SK-N-SH (cell line): Measurements from ENCODE around the gene ADCY1. TPM values are rescaled to one million over a fixed set of nuclear protein-coding genes. Genes with fewer than 3 reads are reported as not detected.

Source experiments
- CTCF ChIA-PET: fragments of 300-600, 350-600 bp; formaldehyde crosslinking; extraction: SDS; loops from one replicate; lab custom pipeline; 2021; lab: Yijun Ruan, JAX
- POLR2A ChIA-PET: fragments of 350-600 bp; sonication (Branson Sonifier 250); formaldehyde crosslinking; extraction: SDS; loops from one replicate; lab custom pipeline; 2020; ENCODE audit warnings: antibody characterized with exemption, inconsistent platforms; lab: Yijun Ruan, JAX
- DNase-seq: peaks from one replicate; pipeline ENCODE4 v3.0.0; 2012
- H2AFZ ChIP-seq: fragments of 200-600 bp; sonication (generic); 2 replicates; pipeline ENCODE4 v1.8.1; 2016; ENCODE audit warnings: antibody characterized with exemption, mild to moderate bottlenecking, low read depth
- H3F3A ChIP-seq: fragments of 200-600 bp; sonication (generic); replicated peaks from 2 replicates; pipeline ENCODE3; 2016; ENCODE audit warnings: antibody characterized with exemption, mild to moderate bottlenecking; ENCODE audit not compliant: insufficient read depth
- H3K27ac ChIP-seq, 2 experiments: fragments of 200-500 bp in 1 of 2; fragments of 200-600 bp in 1 of 2; sonication (Bioruptor generic) in 1 of 2; sonication (generic), shearing (Covaris generic) in 1 of 2; 2 replicates each; pipeline versions ENCODE4 v1.5.1 to v1.6.1; 2014 to 2016; ENCODE audit warnings: low read depth in 2 of 2, inconsistent platforms in 1 of 2, low read length in 1 of 2, mild to moderate bottlenecking in 1 of 2, mixed read lengths in 1 of 2
- H3K27me3 ChIP-seq: fragments of 200-600 bp; sonication (generic), shearing (Covaris generic); 2 replicates; pipeline ENCODE4 v1.6.1; 2016; ENCODE audit warnings: mixed run types; ENCODE audit not compliant: insufficient read depth
- H3K36me3 ChIP-seq, 2 experiments: fragments of 200-500 bp in 1 of 2; fragments of 200-600 bp in 1 of 2; sonication (Bioruptor generic) in 1 of 2; sonication (generic) in 1 of 2; replicated peaks in 1 of 2; 2 replicates each; pipeline versions ENCODE3 to v1.5.1; 2014 to 2016; ENCODE audit warnings: low read length in 1 of 2, mild to moderate bottlenecking in 1 of 2; ENCODE audit not compliant: insufficient read depth in 2 of 2, control insufficient read depth in 1 of 2
- H3K4me1 ChIP-seq, 2 experiments: fragments of 200-500 bp in 1 of 2; fragments of 200-600 bp in 1 of 2; sonication (Bioruptor generic) in 1 of 2; sonication (generic), shearing (Covaris generic) in 1 of 2; 2 replicates each; pipeline versions ENCODE4 v1.5.1 to v1.6.1; 2014 to 2016; ENCODE audit warnings: low read depth in 1 of 2, low read length in 1 of 2, mixed run types in 1 of 2; ENCODE audit not compliant: insufficient read depth in 2 of 2, control insufficient read depth in 1 of 2
- H3K4me2 ChIP-seq: fragments of 200-600 bp; sonication (generic), shearing (Covaris generic); 2 replicates; pipeline ENCODE4 v1.6.1; 2017; ENCODE audit warnings: mixed run types
- H3K4me3 ChIP-seq, 2 experiments: fragments of 200-500 bp in 1 of 2; fragments of 200-600 bp in 1 of 2; sonication (Bioruptor generic) in 1 of 2; sonication (generic), shearing (Covaris generic) in 1 of 2; 2 replicates each; pipeline versions ENCODE4 v1.5.1 to v1.8.1; 2014 to 2016; ENCODE audit warnings: low read depth in 2 of 2, inconsistent platforms in 1 of 2, low read length in 1 of 2, mild to moderate bottlenecking in 1 of 2, mixed read lengths in 1 of 2, moderate library complexity in 1 of 2
- H3K79me2 ChIP-seq: fragments of 200-600 bp; sonication (generic); 2 replicates; pipeline ENCODE4 v1.8.1; 2017; ENCODE audit warnings: mild to moderate bottlenecking; ENCODE audit not compliant: insufficient read depth
- H3K9ac ChIP-seq: fragments of 200-600 bp; sonication (generic); 2 replicates; pipeline ENCODE4 v1.6.1; 2017; ENCODE audit warnings: mixed run types
- H3K9me2 ChIP-seq: fragments of 200-600 bp; sonication (generic); 2 replicates; pipeline ENCODE4 v1.6.1; 2017; ENCODE audit warnings: mixed run types
- H3K9me3 ChIP-seq: fragments of 200-600 bp; sonication (generic); 2 replicates; pipeline ENCODE4 v1.6.1; 2017; ENCODE audit warnings: mixed run types, mild to moderate bottlenecking, moderate library complexity
- H4K20me1 ChIP-seq: fragments of 200-600 bp; sonication (generic); 2 replicates; pipeline ENCODE4 v1.6.1; 2017; ENCODE audit warnings: mild to moderate bottlenecking, mixed run types; ENCODE audit not compliant: insufficient read depth
- CHD2 ChIP-seq: fragments of 150-350 bp; IDR thresholded peaks from 2 replicates; pipeline ENCODE4 v1.6.1; 2018; ENCODE audit warnings: low read length; ENCODE audit not compliant: partially characterized antibody
- ELF1 ChIP-seq: IDR thresholded peaks from 2 replicates; pipeline ENCODE4 v1.4.0; 2012
- EP300 ChIP-seq, 2 experiments: IDR thresholded peaks; 2 replicates each; pipeline versions ENCODE4 v1.4.0 to v1.6.1; 2012; ENCODE audit warnings: borderline replicate concordance in 1 of 2, low read depth in 1 of 2, low read length in 1 of 2
- FOSL2 ChIP-seq: IDR thresholded peaks from 2 replicates; pipeline ENCODE4 v1.4.0; 2012; ENCODE audit warnings: low read depth, mild to moderate bottlenecking, moderate library complexity, borderline replicate concordance
- FOXJ3 ChIP-seq: sonication (generic); formaldehyde crosslinking; IDR thresholded peaks from 2 replicates; pipeline ENCODE4 v1.5.1; 2020; ENCODE audit warnings: mild to moderate bottlenecking, missing genetic modification reagents
- FOXM1 ChIP-seq: IDR thresholded peaks from 2 replicates; pipeline ENCODE4 v1.4.0; 2012; ENCODE audit warnings: low read depth, mild to moderate bottlenecking
- IRF3 ChIP-seq: fragments of 150-350 bp; IDR thresholded peaks from 2 replicates; pipeline ENCODE4 v1.6.1; 2016; ENCODE audit warnings: mild to moderate bottlenecking, low read depth, low read length
- MAX ChIP-seq: IDR thresholded peaks from 2 replicates; pipeline ENCODE4 v1.4.0; 2012; ENCODE audit warnings: low read depth
- MXI1 ChIP-seq: IDR thresholded peaks from 2 replicates; pipeline ENCODE4 v1.6.1; 2012; ENCODE audit warnings: mild to moderate bottlenecking, low read depth, low read length, improper control_type of control experiment
- NRF1 ChIP-seq: IDR thresholded peaks from 2 replicates; pipeline ENCODE4 v1.6.1; 2012; ENCODE audit warnings: low read depth, mild to moderate bottlenecking, low read length
- PBX3 ChIP-seq: IDR thresholded peaks from 2 replicates; pipeline ENCODE4; 2012
- POLR2AphosphoS5 ChIP-seq: IDR thresholded peaks from 2 replicates; pipeline ENCODE4 v1.6.1; 2012; ENCODE audit warnings: low read depth, low read length
- RAD21 ChIP-seq: IDR thresholded peaks from 2 replicates; pipeline ENCODE4 v1.6.1; 2012; ENCODE audit warnings: mild to moderate bottlenecking, low read length
- RCOR1 ChIP-seq: fragments of 150-350 bp; IDR thresholded peaks from 2 replicates; pipeline ENCODE4 v1.6.1; 2017; ENCODE audit warnings: antibody characterized with exemption, low read length
- REST ChIP-seq: IDR thresholded peaks from 2 replicates; pipeline ENCODE4 v1.6.1; 2012; ENCODE audit warnings: mild to moderate bottlenecking, low read depth, low read length, moderate library complexity
- RFX5 ChIP-seq: IDR thresholded peaks from 2 replicates; pipeline ENCODE4 v1.6.1; 2012; ENCODE audit warnings: mild to moderate bottlenecking, improper control_type of control experiment, low read length
- TCF12 ChIP-seq: IDR thresholded peaks from 2 replicates; pipeline ENCODE4 v1.4.0; 2012
- USF2 ChIP-seq: fragments of 150-350 bp; IDR thresholded peaks from 2 replicates; pipeline ENCODE4 v1.6.1; 2017; ENCODE audit warnings: antibody characterized with exemption, low read length, low read depth, borderline replicate concordance
- YY1 ChIP-seq: IDR thresholded peaks from 2 replicates; pipeline ENCODE4 v1.4.0; 2012; ENCODE audit warnings: low read depth, mild to moderate bottlenecking
- WGBS: methylation state at CpG from one replicate; pipeline ENCODE4 v1.1.6; 2017; ENCODE audit warnings: low lambda C conversion rate; 5-methylcytosine and 5-hydroxymethylcytosine counted together
- polyA plus RNA-seq, 3 experiments: library from polyadenylated mRNA; depleted of rRNA; stranded (reverse); fragments of >200 nt; gene quantifications; 2 replicates each; pipeline ENCODE4 v1.2.3, GENCODE V29; 2012

ADCY1 gene
- polyA plus RNA-seq, 1 of the 3 experiments (the other 2 are of a cell fraction): 0.16 TPM

- no peak overlapping the region for H3K9ac ChIP-seq
- CTCF ChIA-PET: no interaction called here
- no peaks in the 10 kb centered on the region for H3K9me3 ChIP-seq
- POLR2A ChIA-PET: no interaction called here
- no peaks in the 10 kb centered on the region for H3K79me2 ChIP-seq
- TF ChIP-seq CHD2 (no peak), ELF1 (no peak), IRF3 (no peak)
- no peaks in the 10 kb centered on the region for H3K36me3 ChIP-seq
- no peaks in the 10 kb centered on the region for H3K27me3 ChIP-seq
- H4K20me1 ChIP-seq: no peaks in the 10 kb centered on the region
- no peaks in the 10 kb centered on the region for H3K9me2 ChIP-seq
- H3K4me1 ChIP-seq: peaks cover 0 to 14% of the 10 kb centered on the region in 2 experiments; a peak in 1 of 4 replicates
- DNase-seq: no peak
- no peak overlapping the region for H3K27ac ChIP-seq
- WGBS: 56% methylated on average over 9 of the region's 10 CpGs
- no peak overlapping the region for H3K4me2 ChIP-seq
- no peaks in the 10 kb centered on the region for H3F3A ChIP-seq
- H2AFZ ChIP-seq: no peak overlapping the region
- H3K4me3 ChIP-seq: no peak overlapping the region
Measured at GRCh38 chr7:45659496-45660139, 85.5 kb downstream of the ADCY1 start.

GRCh38 chr7:45660201-45660900 is 86.2 kb downstream of the ADCY1 start:
- H2AFZ ChIP-seq: no peak overlapping the region
- TF ChIP-seq EP300 (IDR thresholded peaks at IDR 0.05; ENCODE audit: borderline replicate concordance in 1 of 2, low read depth in 1 of 2, low read length in 1 of 2) (no peak), REST (no peak), NRF1 (no peak), FOSL2 (no peak), PBX3 (no peak), TCF12 (no peak), FOXJ3 (CRISPR knock-in tag) (no peak), RCOR1 (no peak), ELF1 (no peak), MAX (no peak), FOXM1 (no peak), YY1 (no peak), RAD21 (no peak), USF2 (no peak), MXI1 (no peak), RFX5 (no peak), POLR2AphosphoS5 (no peak)
- TF ChIP-seq, all 33 proteins: peak for 0
- H3F3A ChIP-seq: no peaks in the 10 kb centered on the region
- no peaks in the 10 kb centered on the region for H3K79me2 ChIP-seq
- no peak for DNase-seq
- H3K36me3 ChIP-seq: no peaks in the 10 kb centered on the region
- no peaks in the 10 kb centered on the region for H4K20me1 ChIP-seq
- 22% methylated on average over 6 of the region's 6 CpGs for WGBS
- H3K27ac ChIP-seq: no peak overlapping the region
- no peak overlapping the region for H3K9ac ChIP-seq
- CTCF ChIA-PET: no interaction called here
- H3K4me3 ChIP-seq: no peak overlapping the region
- POLR2A ChIA-PET: no interaction called here
- H3K4me2 ChIP-seq: no peak overlapping the region
- H3K9me2 ChIP-seq: no peaks in the 10 kb centered on the region
- no peaks in the 10 kb centered on the region for H3K9me3 ChIP-seq
- no peaks in the 10 kb centered on the region for H3K27me3 ChIP-seq
- peaks cover 0 to 14% of the 10 kb centered on the region in 2 experiments; a peak in 1 of 4 replicates for H3K4me1 ChIP-seq
